Esophagus (tissue), 2 donors: ENCODE measurements around the gene VAC14. TPM values are rescaled to one million over a fixed set of nuclear protein-coding genes. Genes with fewer than 3 reads are reported as not detected.

Experiments
- H3K27ac ChIP-seq, 2 donors: one replicate each; pipeline ENCODE4 v1.5.1; 2013; ENCODE audit warnings: low read depth in 2 of 2, mild to moderate bottlenecking in 2 of 2, inconsistent platforms in 1 of 2, low read length in 1 of 2, moderate library complexity in 1 of 2
- H3K27me3 ChIP-seq, 2 donors: one replicate each; pipeline ENCODE4 v1.6.1; 2013; ENCODE audit warnings: low read length in 2 of 2, control low read depth in 1 of 2, mild to moderate bottlenecking in 1 of 2; ENCODE audit not compliant: insufficient read depth in 2 of 2, control insufficient read depth in 1 of 2
- H3K36me3 ChIP-seq, 2 donors: one replicate each; pipeline ENCODE4 v1.6.1; 2013; ENCODE audit warnings: low read length in 1 of 2; ENCODE audit not compliant: control insufficient read depth in 2 of 2, insufficient read depth in 2 of 2
- H3K4me1 ChIP-seq, 2 donors: one replicate each; pipeline ENCODE4 v1.6.1; 2013; ENCODE audit warnings: low read length in 1 of 2; ENCODE audit not compliant: control insufficient read depth in 2 of 2, insufficient read depth in 2 of 2
- H3K4me3 ChIP-seq, 2 donors: one replicate each; pipeline ENCODE4 v1.5.1; 2013; ENCODE audit warnings: low read length in 2 of 2, mild to moderate bottlenecking in 2 of 2, low read depth in 1 of 2, moderate library complexity in 1 of 2
- H3K9me3 ChIP-seq, 2 donors: one replicate each; pipeline ENCODE4 v1.6.1; 2013; ENCODE audit warnings: mild to moderate bottlenecking in 2 of 2, low read depth in 1 of 2, low read length in 1 of 2, moderate library complexity in 1 of 2; ENCODE audit not compliant: control insufficient read depth in 2 of 2, insufficient read depth in 1 of 2
- WGBS, 2 donors: extraction: QIAGEN DNeasy Blood & Tissue Kit; methylation state at CpG; one replicate each; pipeline ENCODE4 v1.1.7; 2013; 5-methylcytosine and 5-hydroxymethylcytosine counted together
- polyA plus RNA-seq, 2 donors: library from polyadenylated mRNA; stranded (reverse); fragments of 200-250 nt; gene quantifications; one replicate each; pipeline ENCODE4 v1.2.3, GENCODE V29; 2013
- donor health status: healthy with polysubstance abuse.
- donor health status: Bipolar disorder and iron deficiency.

Gene VAC14
- polyA plus RNA-seq, 2 donors, result 24.8 to 31.3 TPM

- Histone ChIP-seq H3K27ac (peak overlapping the region; percentile 85 to 92), H3K4me1 (peaks cover 47 to 79% of the 10 kb centered on the region in 2 donors), H3K9me3 (no peaks in the 10 kb centered on the region), H3K27me3 (no peaks in the 10 kb centered on the region), H3K4me3 (no peak overlapping the region), H3K36me3 (peaks cover 0 to 5% of the 10 kb centered on the region in 2 donors)
- whole genome bisulfite sequencing, 2 donors, result 60 to 71% methylated on average over 17 of the region's 17 CpGs
These were observed 106.7 kb downstream of the VAC14 start for GRCh38 chr16:70694088-70694867.

DNA sequence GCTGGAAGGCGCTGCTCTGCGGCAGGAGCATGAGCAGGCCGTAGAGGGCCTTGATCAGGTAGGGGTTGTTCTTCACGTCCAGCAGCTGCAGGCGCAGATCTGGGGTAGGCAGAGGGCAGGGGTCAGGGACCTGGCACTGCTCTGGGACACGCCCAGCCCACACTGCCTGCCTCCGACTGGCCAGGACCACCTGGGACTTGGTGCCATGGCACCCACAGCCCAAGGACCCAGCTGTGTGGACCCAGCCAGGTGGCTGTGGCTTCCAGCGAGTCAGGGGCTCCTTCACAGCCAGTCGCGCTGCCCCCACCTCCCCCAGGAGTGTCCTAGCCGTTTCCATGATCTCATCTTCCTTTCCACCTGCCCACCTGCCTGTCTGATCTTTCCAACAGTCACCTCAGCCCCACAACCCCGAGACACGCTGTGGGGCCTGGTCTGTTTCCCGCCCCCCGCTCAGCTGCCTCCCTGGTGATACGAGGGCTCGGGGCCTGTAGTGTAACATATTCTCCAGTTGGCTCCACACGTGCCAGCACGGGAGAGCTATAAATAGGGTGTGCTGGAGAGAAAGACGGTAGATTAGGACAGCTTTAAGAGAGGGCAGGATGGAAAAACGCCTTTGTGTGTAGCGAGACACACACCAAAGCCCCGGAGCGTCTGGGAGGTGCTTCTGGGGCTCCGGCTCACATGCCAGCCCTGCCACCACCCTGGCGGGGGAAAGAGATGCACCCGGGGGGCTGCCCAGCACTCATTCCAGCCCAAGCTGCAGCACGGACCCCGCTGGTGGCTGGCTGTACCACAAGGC, 107.9 kb downstream of the VAC14 start:
- Histone ChIP-seq H3K9me3 (no peaks in the 10 kb centered on the region), H3K36me3 (peaks cover 0 to 1% of the 10 kb centered on the region in 2 donors), H3K27me3 (no peaks in the 10 kb centered on the region), H3K4me3 (no peak overlapping the region), H3K4me1 (peaks cover 40 to 78% of the 10 kb centered on the region in 2 donors), H3K27ac (peak overlapping the region; percentile 85 to 92)
- 62 to 74% methylated on average over 29 of the region's 29 CpGs for WGBS, 2 donors

- Histone ChIP-seq H3K27me3 (no peaks in the 10 kb centered on the region), H3K4me1 (peaks cover 37 to 71% of the 10 kb centered on the region in 2 donors), H3K36me3 (peaks cover 0 to 1% of the 10 kb centered on the region in 2 donors), H3K4me3 (no peak overlapping the region), H3K27ac (peak overlapping the region; percentile 85 to 92), H3K9me3 (no peaks in the 10 kb centered on the region)
- WGBS, 2 donors, result 69 to 70% methylated on average over 14 of the region's 14 CpGs
These were observed 108.7 kb downstream of the VAC14 start for GRCh38 chr16:70692130-70692872.

GRCh38 chr16:70691223-70692129, 109.5 kb downstream of the VAC14 start:
- Histone ChIP-seq H3K4me1 (peaks cover 33 to 70% of the 10 kb centered on the region in 2 donors), H3K27me3 (no peaks in the 10 kb centered on the region), H3K36me3 (peaks cover 0 to 1% of the 10 kb centered on the region in 2 donors), H3K27ac (peak overlapping the region; percentile 85 to 92), H3K4me3 (no peak overlapping the region), H3K9me3 (no peaks in the 10 kb centered on the region)
- 78 to 79% methylated on average over 26 of the region's 26 CpGs for WGBS, 2 donors

GRCh38 chr16:70689970-70690891, 110.7 kb downstream of the VAC14 start:
- H3K4me1 ChIP-seq, result peaks cover 31 to 64% of the 10 kb centered on the region in 2 donors
- peaks cover 0 to 1% of the 10 kb centered on the region in 2 donors for H3K36me3 ChIP-seq
- H3K27me3 ChIP-seq, result no peaks in the 10 kb centered on the region
- H3K9me3 ChIP-seq, result no peaks in the 10 kb centered on the region
- peak overlapping the region; percentile 85 to 92 for H3K27ac ChIP-seq
- no peak overlapping the region for H3K4me3 ChIP-seq
- 76 to 79% methylated on average over 16 of the region's 16 CpGs for WGBS, 2 donors

GRCh38 chr16:70689035-70689969, 111.7 kb downstream of the VAC14 start:
- H3K27me3 ChIP-seq, result no peaks in the 10 kb centered on the region
- peaks cover 33 to 61% of the 10 kb centered on the region in 2 donors for H3K4me1 ChIP-seq
- H3K27ac ChIP-seq, result peak overlapping the region; percentile 85 to 92
- peaks cover 0 to 1% of the 10 kb centered on the region in 2 donors for H3K36me3 ChIP-seq
- H3K4me3 ChIP-seq, result no peak overlapping the region
- H3K9me3 ChIP-seq, result no peaks in the 10 kb centered on the region
- WGBS, 2 donors, result 59 to 70% methylated on average over 22 of the region's 22 CpGs

DNA sequence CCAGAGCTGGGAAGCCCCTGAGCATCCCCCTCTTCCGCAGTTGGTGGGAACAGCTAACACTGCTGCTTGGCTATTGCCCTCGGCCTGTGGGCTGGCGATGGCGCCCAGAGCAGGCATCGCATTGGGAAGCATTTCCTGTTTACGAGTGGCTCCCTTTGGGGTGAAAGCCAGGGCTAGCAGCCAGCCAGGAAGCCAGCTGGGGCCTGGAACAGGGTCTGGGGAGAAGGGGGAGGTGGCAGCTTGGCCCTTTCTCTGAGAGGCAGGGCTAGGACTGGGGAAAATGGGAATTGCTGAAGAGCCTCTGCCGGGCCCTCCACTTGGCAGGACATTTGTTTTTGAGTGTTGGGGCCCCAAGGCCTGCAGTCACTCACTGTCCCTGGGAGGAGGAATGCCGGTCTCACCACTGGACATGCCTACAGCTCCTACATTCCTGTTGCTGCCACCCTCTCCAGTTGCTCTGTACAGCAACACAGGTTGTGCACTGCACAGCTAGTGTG, 112.7 kb downstream of the VAC14 start:
- Histone ChIP-seq H3K36me3 (peaks cover 0 to 1% of the 10 kb centered on the region in 2 donors), H3K4me3 (no peak overlapping the region), H3K27me3 (no peaks in the 10 kb centered on the region), H3K4me1 (peaks cover 38 to 61% of the 10 kb centered on the region in 2 donors), H3K9me3 (no peaks in the 10 kb centered on the region), H3K27ac (peak overlapping the region; percentile 85 to 92)
- WGBS, 2 donors, result 47 to 55% methylated on average over 8 of the region's 8 CpGs
